ENCODE results near the gene SLC44A1. TPM values are rescaled to one million over a fixed set of nuclear protein-coding genes. Genes with fewer than 3 reads are reported as not detected.

SLC44A1 gene
- total RNA-seq, 1 donor from 2014 or later, result 69.7 TPM

GRCh38 chr9:105441616-105442160 lies 197.2 kb downstream of the SLC44A1 start:
- no peak for DNase-seq (ENCODE audit: low spot score)
- no peaks in the 10 kb centered on the region for H3K9me3 Mint-ChIP-seq (ENCODE audit: unreplicated experiment)
- no peaks in the 10 kb centered on the region for H3K36me3 Mint-ChIP-seq (ENCODE audit: low read depth, unreplicated experiment)
- no peak for TF ChIP-seq CTCF (IDR thresholded peaks at IDR 0.05; ENCODE audit: unreplicated experiment)
- H3K27me3 Mint-ChIP-seq (ENCODE audit: unreplicated experiment), result peaks cover 2% of the 10 kb centered on the region
- no peak overlapping the region for H3K27ac Mint-ChIP-seq (ENCODE audit: unreplicated experiment)
- H3K4me3 Mint-ChIP-seq (ENCODE audit: unreplicated experiment), result no peak overlapping the region
- H3K4me1 Mint-ChIP-seq (ENCODE audit: unreplicated experiment), result no peaks in the 10 kb centered on the region

- Mint-ChIP-seq H3K27me3 (ENCODE audit: unreplicated experiment) (peaks cover 5% of the 10 kb centered on the region), H3K4me1 (ENCODE audit: unreplicated experiment) (no peaks in the 10 kb centered on the region), H3K9me3 (ENCODE audit: unreplicated experiment) (no peaks in the 10 kb centered on the region), H3K4me3 (ENCODE audit: unreplicated experiment) (no peak overlapping the region), H3K36me3 (ENCODE audit: low read depth, unreplicated experiment) (no peaks in the 10 kb centered on the region), H3K27ac (ENCODE audit: unreplicated experiment) (no peak overlapping the region)
- no peak for TF ChIP-seq CTCF (IDR thresholded peaks at IDR 0.05; ENCODE audit: unreplicated experiment)
- DNase-seq (ENCODE audit: low spot score), result no peak
These were observed 198.7 kb downstream of the SLC44A1 start for GRCh38 chr9:105443121-105443520.

- H3K4me3 Mint-ChIP-seq (ENCODE audit: unreplicated experiment), result no peak overlapping the region
- H3K27me3 Mint-ChIP-seq (ENCODE audit: unreplicated experiment), result peaks cover 5% of the 10 kb centered on the region
- no peak for DNase-seq (ENCODE audit: low spot score)
- peaks cover 7% of the 10 kb centered on the region for H3K4me1 Mint-ChIP-seq (ENCODE audit: unreplicated experiment)
- no peak for TF ChIP-seq CTCF (IDR thresholded peaks at IDR 0.05; ENCODE audit: unreplicated experiment)
- no peak overlapping the region for H3K27ac Mint-ChIP-seq (ENCODE audit: unreplicated experiment)
- no peaks in the 10 kb centered on the region for H3K36me3 Mint-ChIP-seq (ENCODE audit: low read depth, unreplicated experiment)
- H3K9me3 Mint-ChIP-seq (ENCODE audit: unreplicated experiment), result no peaks in the 10 kb centered on the region
These were observed 199.7 kb downstream of the SLC44A1 start for GRCh38 chr9:105444130-105444529.

GRCh38 chr9:105445203-105445881 lies 200.9 kb downstream of the SLC44A1 start:
- Mint-ChIP-seq H3K4me3 (ENCODE audit: unreplicated experiment) (no peak overlapping the region), H3K36me3 (ENCODE audit: low read depth, unreplicated experiment) (no peaks in the 10 kb centered on the region)
- DNase-seq (ENCODE audit: low spot score), result no peak

More at GRCh38 chr9:105445203-105445881, 200.9 kb downstream of the SLC44A1 start:
- Mint-ChIP-seq H3K27ac (ENCODE audit: unreplicated experiment) (no peak overlapping the region), H3K9me3 (ENCODE audit: unreplicated experiment) (no peaks in the 10 kb centered on the region), H3K4me1 (ENCODE audit: unreplicated experiment) (peaks cover 12% of the 10 kb centered on the region), H3K27me3 (ENCODE audit: unreplicated experiment) (peaks cover 5% of the 10 kb centered on the region)
- TF ChIP-seq CTCF (IDR thresholded peaks at IDR 0.05; ENCODE audit: unreplicated experiment), result no peak

Data from endothelial cell (in vitro differentiated cells).